ENCODE measurements around the gene RHBDD2. TPM values are rescaled to one million over a fixed set of nuclear protein-coding genes. Genes with fewer than 3 reads are reported as not detected.
"Not testable (repeated sequence)": the region's sequence is repeated elsewhere in the genome, so short reads cannot be mapped to it uniquely, and the experiment has no call there.

RHBDD2 gene
- total RNA-seq, 4 donors from 2014 or later = 27.0 to 38.2 (median 33.5) TPM

- Histone ChIP-seq H3K4me3 (no peak overlapping the region), H3K4me1 (peaks cover 6 to 25% (median 6%) of the 10 kb centered on the region in 3 donors), H3K36me3 (no peaks in the 10 kb centered on the region), H3K27ac (no peak overlapping the region), H3K9me3 (no peaks in the 10 kb centered on the region), H3K27me3 (no peaks in the 10 kb centered on the region)
- 75 to 88% methylated on average over 2 of the region's 2 CpGs for WGBS, 2 donors
- DNase-seq = no peak
- TF ChIP-seq CTCF (IDR thresholded peaks at IDR 0.05) = no peak
- no peak for TF ChIP-seq POLR2A (IDR thresholded peaks at IDR 0.05)
- intact Hi-C loops (cut with DNase I) = loop anchor here (5.0 kb wide), 1 partner anchor 154 kb away; no protein-coding TSS in a partner anchor
These were observed 10.7 kb upstream of the RHBDD2 start for GRCh38 chr7:75868153-75868552.

GRCh38 chr7:75869776-75870379 is 9.0 kb upstream of the RHBDD2 start:
- TF ChIP-seq POLR2A (IDR thresholded peaks at IDR 0.05) (no peak), CTCF (IDR thresholded peaks at IDR 0.05) (no peak)
- 65 to 68% methylated on average over 7 of the region's 7 CpGs for WGBS, 2 donors
- intact Hi-C loops (cut with DNase I) = loop anchor here (5.0 kb wide), 1 partner anchor 152 kb away; no protein-coding TSS in a partner anchor
- H3K27ac ChIP-seq = no peak overlapping the region
- H3K9me3 ChIP-seq = no peaks in the 10 kb centered on the region
- H3K4me3 ChIP-seq = no peak overlapping the region
- H3K36me3 ChIP-seq = no peaks in the 10 kb centered on the region
- no peak for DNase-seq
- H3K4me1 ChIP-seq = peaks cover 6 to 25% (median 6%) of the 10 kb centered on the region in 3 donors
- H3K27me3 ChIP-seq = no peaks in the 10 kb centered on the region

GRCh38 chr7:75870557-75871161 is 8.2 kb upstream of the RHBDD2 start:
- Histone ChIP-seq H3K9me3 (no peaks in the 10 kb centered on the region), H3K27me3 (no peaks in the 10 kb centered on the region), H3K4me1 (peaks cover 6 to 29% (median 6%) of the 10 kb centered on the region in 3 donors), H3K27ac (no peak overlapping the region), H3K4me3 (no peak overlapping the region), H3K36me3 (no peaks in the 10 kb centered on the region)
- TF ChIP-seq POLR2A (IDR thresholded peaks at IDR 0.05) (no peak), CTCF (IDR thresholded peaks at IDR 0.05) (no peak)
- WGBS, 2 donors = 73 to 90% methylated on average over 8 of the region's 9 CpGs
- intact Hi-C loops (cut with DNase I) = no loop called here
- no peak for DNase-seq

GRCh38 chr7:75872073-75872782 is 6.6 kb upstream of the RHBDD2 start:
- no peaks in the 10 kb centered on the region for H3K9me3 ChIP-seq
- no peak for DNase-seq
- intact Hi-C loops (cut with DNase I) = no loop called here

GRCh38 chr7:75874180-75874579 is 4.7 kb upstream of the RHBDD2 start:
- H3K27me3 ChIP-seq = not testable (repeated sequence)

More at GRCh38 chr7:75872073-75872782, 6.6 kb upstream of the RHBDD2 start:
- Histone ChIP-seq H3K4me3 (no peak overlapping the region), H3K36me3 (no peaks in the 10 kb centered on the region), H3K27ac (peak overlapping the region in 2 of 4 donors; percentile 24 to 63), H3K4me1 (peaks cover 3 to 29% (median 9%) of the 10 kb centered on the region in 3 donors), H3K27me3 (no peaks in the 10 kb centered on the region)
- TF ChIP-seq CTCF (IDR thresholded peaks at IDR 0.05) (no peak), POLR2A (IDR thresholded peaks at IDR 0.05) (no peak)
- WGBS, 2 donors = 61 to 71% methylated on average over 10 to 12 of the region's 13 CpGs

More at GRCh38 chr7:75874180-75874579, 4.7 kb upstream of the RHBDD2 start:
- 54 to 65% methylated on average over 2 to 3 of the region's 3 CpGs for WGBS, 2 donors
- DNase-seq; H3K27ac ChIP-seq; H3K9me3 ChIP-seq; intact Hi-C loops (cut with DNase I); H3K36me3 ChIP-seq; H3K4me3 ChIP-seq: not testable (repeated sequence)
- H3K4me1 ChIP-seq = peaks cover 3 to 39% (median 12%) of the 10 kb centered on the region in 3 donors
